ENCODE measurements around the gene ACIN1.

Gene ACIN1

DNA sequence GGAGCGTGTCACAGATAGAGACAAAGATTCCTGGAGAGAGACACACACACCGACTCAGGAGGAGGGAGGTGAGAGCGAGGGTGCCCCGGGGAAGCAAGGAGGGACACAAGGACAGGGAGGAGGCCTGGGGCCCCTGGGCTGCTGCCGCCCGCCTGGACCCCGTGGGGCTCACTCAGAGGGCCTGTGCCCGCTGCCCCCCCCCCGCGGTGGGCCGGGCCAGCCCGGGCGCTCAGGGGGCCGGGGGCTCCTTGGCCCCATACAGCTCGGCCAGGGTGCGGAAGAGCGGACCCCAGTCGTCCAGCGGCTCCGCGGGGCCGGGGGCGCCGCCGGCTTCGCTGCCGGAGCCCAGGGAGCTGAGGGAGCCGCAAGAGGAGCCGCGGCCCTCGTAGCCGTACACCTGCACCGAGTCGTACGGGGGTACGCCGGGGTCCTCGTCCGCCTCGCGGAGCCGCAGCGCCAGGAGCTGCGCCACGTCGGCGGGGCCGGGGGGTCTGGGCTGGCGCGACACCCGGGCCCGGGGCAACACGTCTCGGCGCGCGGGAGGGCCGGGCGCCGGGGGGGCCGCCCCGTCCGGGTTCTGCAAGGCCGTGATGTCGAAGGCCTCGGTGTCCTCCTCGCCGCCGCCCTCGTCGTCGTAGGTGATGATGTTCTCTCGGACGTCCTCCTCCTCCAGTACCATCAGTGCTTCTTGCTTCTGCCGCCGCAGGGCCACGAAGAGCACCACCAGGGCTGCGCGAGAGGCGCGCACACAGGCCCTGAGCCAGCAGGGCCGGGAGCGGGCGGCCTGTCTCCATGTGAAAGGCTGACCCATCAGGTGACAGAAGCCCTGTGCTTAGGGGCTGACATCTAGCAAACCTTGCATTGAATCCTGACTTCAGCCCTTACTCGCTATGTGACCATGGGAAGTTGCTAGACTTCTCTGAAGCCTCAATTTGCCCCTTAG lies 46.9 kb downstream of the ACIN1 start:
- TF ChIP-seq, protein P1, sequence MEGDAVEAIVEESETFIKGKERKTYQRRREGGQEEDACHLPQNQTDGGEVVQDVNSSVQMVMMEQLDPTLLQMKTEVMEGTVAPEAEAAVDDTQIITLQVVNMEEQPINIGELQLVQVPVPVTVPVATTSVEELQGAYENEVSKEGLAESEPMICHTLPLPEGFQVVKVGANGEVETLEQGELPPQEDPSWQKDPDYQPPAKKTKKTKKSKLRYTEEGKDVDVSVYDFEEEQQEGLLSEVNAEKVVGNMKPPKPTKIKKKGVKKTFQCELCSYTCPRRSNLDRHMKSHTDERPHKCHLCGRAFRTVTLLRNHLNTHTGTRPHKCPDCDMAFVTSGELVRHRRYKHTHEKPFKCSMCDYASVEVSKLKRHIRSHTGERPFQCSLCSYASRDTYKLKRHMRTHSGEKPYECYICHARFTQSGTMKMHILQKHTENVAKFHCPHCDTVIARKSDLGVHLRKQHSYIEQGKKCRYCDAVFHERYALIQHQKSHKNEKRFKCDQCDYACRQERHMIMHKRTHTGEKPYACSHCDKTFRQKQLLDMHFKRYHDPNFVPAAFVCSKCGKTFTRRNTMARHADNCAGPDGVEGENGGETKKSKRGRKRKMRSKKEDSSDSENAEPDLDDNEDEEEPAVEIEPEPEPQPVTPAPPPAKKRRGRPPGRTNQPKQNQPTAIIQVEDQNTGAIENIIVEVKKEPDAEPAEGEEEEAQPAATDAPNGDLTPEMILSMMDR (IDR thresholded peaks at IDR 0.05; ENCODE audit: control insufficient read depth, extremely low read depth, insufficient read depth): no peak
- DNase-seq (ENCODE audit: low read depth): no peak
- no peak overlapping the region for H3K4me3 ChIP-seq (ENCODE audit: low read depth, low read length)

DNA sequence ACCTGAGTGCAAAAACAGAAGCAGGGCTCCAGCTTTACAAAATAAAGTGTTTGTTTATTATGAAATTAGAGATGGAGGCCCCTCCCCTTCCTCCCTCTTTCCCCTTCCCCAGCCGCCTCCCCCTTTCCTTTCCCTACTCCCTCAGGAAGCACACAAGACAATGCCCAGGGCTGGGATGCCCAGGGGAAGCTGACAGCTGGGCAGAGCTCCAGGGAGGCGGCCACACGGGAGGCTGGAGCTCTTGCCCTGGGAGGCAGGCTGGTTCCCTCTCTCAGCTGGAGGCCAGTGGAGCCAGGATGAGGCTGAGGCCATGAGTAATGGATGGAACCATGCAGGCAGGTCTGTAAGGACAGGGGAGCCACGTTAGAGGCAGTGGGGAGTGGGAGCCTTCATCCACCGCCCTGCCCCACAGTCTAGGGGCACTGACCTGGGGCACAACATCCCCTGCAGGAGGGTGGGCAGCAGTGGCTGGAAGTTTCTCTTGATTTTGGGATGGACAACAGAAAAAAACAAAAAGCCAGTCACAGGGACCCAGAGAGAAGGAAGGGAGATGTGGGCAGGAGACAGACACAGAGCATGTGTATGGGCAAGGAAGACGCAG lies 47.8 kb downstream of the ACIN1 start:
- TF ChIP-seq, protein P1 (IDR thresholded peaks at IDR 0.05; ENCODE audit: control insufficient read depth, extremely low read depth, insufficient read depth): no peak
- no peak for DNase-seq (ENCODE audit: low read depth)
- H3K4me3 ChIP-seq (ENCODE audit: low read depth, low read length): no peak overlapping the region

DNA sequence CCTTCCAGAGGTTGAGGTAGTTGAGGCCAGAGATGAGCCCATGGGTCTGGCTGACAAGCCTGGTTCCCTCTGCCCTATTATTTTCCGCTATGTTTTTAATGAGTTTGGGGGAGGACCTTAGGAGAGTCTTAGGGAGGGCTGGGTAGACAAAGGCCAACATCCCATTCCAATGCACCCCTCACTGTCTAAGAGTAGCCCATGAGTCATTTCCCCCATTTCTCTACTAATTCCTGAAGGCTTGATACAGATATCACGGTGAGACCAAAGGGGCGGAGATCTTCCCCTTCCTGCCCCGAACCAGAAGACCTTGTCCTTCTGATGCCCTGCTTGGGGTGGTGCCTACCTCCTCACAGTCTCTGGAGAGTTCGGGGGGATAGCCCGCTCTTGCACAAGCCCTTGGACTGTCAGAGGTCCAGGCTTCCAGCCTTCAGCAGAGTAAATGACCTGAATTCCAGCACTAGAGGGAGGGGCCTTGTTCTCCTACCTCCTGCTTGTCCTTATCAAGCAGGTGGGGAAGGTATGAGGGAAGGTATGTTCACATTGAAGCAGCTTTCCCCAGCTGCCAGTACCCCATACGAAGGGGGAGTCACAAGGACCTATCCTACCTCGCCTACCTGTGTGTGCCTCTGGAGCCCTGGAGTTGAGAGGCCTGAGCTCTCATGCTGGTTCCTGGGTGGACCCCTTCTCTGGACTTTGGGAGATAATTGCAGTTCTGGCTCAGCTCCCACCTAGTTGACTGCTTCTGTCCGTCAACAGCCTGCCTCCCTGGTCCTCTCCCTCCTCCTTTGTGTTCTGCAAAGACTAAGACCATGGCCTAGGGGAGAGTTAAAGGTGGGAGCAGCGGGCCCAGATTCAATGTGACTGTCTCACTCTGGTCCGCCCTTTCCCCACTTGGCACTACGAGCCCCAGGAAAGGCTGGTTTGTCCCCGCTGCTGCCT lies 49.2 kb downstream of the ACIN1 start:
- TF ChIP-seq, protein P1 (IDR thresholded peaks at IDR 0.05; ENCODE audit: control insufficient read depth, extremely low read depth, insufficient read depth): no peak
- H3K4me3 ChIP-seq (ENCODE audit: low read depth, low read length): no peak overlapping the region

DNA sequence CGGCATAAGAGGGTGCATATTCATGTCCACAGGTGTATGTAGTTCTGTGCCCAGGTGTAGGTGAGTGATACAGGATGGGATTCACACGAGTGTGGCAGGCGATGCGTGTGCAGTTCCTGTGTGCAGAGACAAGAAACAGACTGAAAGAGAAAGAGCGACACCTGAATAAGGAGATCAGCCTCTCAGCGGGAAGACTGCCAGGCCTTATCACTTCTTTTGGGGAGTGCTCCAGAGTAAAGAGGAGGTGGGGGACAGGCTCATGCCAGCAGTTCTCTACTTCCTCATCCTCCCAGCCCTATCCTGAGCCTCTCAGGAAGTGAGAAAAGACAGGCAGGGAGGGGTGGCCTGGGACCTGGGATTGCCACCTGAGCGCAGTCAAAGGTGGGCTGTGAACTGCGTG lies 50.1 kb downstream of the ACIN1 start:
- no peak overlapping the region for H3K4me3 ChIP-seq (ENCODE audit: low read depth, low read length)
- TF ChIP-seq, protein P1 (IDR thresholded peaks at IDR 0.05; ENCODE audit: control insufficient read depth, extremely low read depth, insufficient read depth): no peak
- no peak for DNase-seq (ENCODE audit: low read depth)

More for the DNA sequence above, 49.2 kb downstream of the ACIN1 start:
- no peak for DNase-seq (ENCODE audit: low read depth)

DNA sequence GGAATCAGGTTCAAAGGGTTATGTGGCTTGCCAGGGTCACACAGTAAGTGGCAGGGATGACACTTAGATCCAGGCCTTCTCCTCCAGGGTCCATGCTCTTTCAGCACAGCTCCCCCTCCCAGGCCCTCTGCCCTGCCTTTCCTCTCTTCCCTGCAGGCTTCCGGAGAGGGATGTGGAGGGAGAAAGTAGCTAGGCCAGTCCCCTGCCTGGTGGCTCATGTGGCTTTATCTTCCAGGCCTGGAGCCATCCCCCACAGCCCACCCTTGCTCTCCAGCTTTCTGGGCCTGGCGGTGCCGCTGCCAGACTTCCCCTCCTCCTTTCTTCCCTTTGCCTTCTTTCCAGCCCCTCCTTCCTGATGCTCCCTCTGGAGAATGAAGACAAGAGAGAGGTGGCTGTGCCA lies 51.2 kb downstream of the ACIN1 start:
- no peak for DNase-seq (ENCODE audit: low read depth)
- no peak overlapping the region for H3K4me3 ChIP-seq (ENCODE audit: low read depth, low read length)
- TF ChIP-seq, protein P1 (IDR thresholded peaks at IDR 0.05; ENCODE audit: control insufficient read depth, extremely low read depth, insufficient read depth): no peak

DNA sequence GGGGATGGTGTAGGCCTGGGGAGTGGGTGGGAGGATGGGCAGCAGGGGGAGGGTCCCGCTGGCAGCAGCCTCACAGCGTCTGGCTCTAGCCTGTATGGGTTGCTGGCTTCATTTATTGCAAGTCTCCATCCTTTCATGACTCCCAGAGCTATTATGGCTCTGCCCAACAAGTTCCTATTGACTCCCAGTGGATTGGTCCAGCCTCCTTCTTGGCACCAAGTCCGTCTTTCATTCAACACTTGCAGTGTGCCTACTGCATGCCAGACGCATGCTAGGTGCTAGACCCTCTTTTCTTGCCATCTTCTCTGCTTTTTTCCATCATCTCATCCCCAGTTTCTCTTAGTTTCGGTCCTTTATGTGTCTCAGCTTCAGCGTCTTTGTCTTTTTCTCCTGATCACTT lies 51.8 kb downstream of the ACIN1 start:
- DNase-seq (ENCODE audit: low read depth): no peak
- no peak overlapping the region for H3K4me3 ChIP-seq (ENCODE audit: low read depth, low read length)
- TF ChIP-seq, protein P1 (IDR thresholded peaks at IDR 0.05; ENCODE audit: control insufficient read depth, extremely low read depth, insufficient read depth): no peak
